ENCODE results near the gene SAMD3.
"Not testable (repeated sequence)": the region's sequence is repeated elsewhere in the genome, so short reads cannot be mapped to it uniquely, and the experiment has no call there.

SAMD3 gene

GRCh38 chr6:130127195-130127594 is 95.6 kb downstream of the SAMD3 start:
- DNase-seq, result no peak

- DNase-seq, result no peak
These were observed 100.5 kb downstream of the SAMD3 start for GRCh38 chr6:130122243-130122642.

GRCh38 chr6:130120731-130121130 is 102.0 kb downstream of the SAMD3 start:
- no peak for DNase-seq

- DNase-seq, result no peak
These were observed 103.5 kb downstream of the SAMD3 start for GRCh38 chr6:130119211-130119610.

GRCh38 chr6:130118236-130118635 is 104.5 kb downstream of the SAMD3 start:
- DNase-seq, result no peak

GRCh38 chr6:130117187-130117701 is 105.5 kb downstream of the SAMD3 start:
- DNase-seq, result not testable (repeated sequence)

GRCh38 chr6:130116273-130116672 is 106.5 kb downstream of the SAMD3 start:
- no peak for DNase-seq

GRCh38 chr6:130115036-130115435 is 107.7 kb downstream of the SAMD3 start:
- DNase-seq, result no peak

- no peak for DNase-seq
These were observed 109.5 kb downstream of the SAMD3 start for GRCh38 chr6:130113201-130113710.

- DNase-seq, result no peak
These were observed 111.7 kb downstream of the SAMD3 start for GRCh38 chr6:130111031-130111430.

- DNase-seq, result no peak
These were observed 115.0 kb downstream of the SAMD3 start for GRCh38 chr6:130107710-130108109.

GRCh38 chr6:130105996-130106704 is 116.6 kb downstream of the SAMD3 start:
- DNase-seq, result no peak

GRCh38 chr6:130099119-130099518 is 123.6 kb downstream of the SAMD3 start:
- DNase-seq, result no peak

GRCh38 chr6:130098317-130098716 is 124.4 kb downstream of the SAMD3 start:
- DNase-seq, result peak; percentile 30
